RKO (cell line): ENCODE data around the gene SNTB2.
A peak's percentile ranks its signal among the peaks of the same experiment; 100 is the strongest.
"Not testable (repeated sequence)": the region's sequence is repeated elsewhere in the genome, so short reads cannot be mapped to it uniquely, and the experiment has no call there.

Source experiments
- DNase-seq: peaks from one replicate; pipeline ENCODE4 v3.0.0-alpha.2; 2016; ENCODE audit warnings: low spot score

The SNTB2 gene

DNA sequence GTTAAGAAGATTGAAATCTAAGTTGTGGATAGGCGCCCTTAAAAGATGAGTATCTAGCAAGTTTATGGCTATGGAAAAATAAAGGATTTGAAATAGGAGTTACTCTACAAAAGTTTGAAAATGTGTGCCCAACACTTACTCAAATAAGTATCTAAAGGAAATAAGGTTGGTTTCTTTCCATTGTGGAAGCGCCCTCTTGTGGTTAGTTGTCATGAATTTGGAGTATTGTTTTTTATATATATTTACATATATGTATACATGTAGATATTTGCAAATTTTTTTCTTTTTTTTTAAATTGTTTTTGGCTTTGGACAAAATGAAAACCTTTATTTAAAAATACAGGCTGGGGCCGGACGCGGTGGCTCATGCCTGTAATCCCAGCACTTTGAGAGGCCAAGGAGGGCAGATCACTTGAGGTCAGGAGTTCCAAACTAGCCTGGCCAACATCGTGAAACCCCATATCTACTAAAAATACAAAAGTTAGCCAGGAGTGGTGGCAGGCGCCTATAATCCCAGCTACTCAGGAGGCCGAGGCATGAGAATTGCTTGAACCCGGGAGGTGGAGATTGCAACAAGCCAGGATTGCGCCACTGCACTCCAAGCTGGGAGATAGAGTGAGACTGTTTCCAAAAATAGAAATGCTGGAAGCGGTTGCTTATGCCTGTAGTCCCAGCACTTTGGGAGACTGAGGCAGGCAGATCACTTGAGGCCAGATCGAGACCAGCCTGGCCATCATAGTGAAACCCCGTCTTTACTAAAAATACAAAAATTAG lies 100.2 kb downstream of the SNTB2 start:
- peak; percentile 61 for DNase-seq

GRCh38 chr16:69291657-69292056 lies 104.7 kb downstream of the SNTB2 start:
- DNase-seq, result not testable (repeated sequence)

- no peak for DNase-seq
These were observed 106.4 kb downstream of the SNTB2 start for GRCh38 chr16:69293401-69293800.

DNA sequence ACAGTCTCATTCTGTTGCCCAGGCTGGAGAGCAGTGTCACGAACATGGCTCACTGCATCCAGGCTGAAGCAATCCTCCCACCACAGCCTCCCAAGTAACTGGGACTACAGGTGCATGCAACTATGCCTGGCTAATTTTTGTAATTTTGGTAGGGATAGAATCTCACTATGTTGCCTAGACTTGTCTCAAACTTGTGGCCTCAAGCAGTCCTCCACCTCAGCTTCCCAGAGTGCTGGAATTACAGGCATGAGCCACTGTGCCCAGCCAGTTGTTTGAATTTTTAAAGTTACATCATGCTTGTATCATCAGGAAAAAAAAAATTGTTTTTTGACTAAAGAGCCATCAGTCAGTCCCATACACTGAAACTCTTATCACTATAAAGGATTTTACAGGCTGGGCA lies 107.1 kb downstream of the SNTB2 start:
- DNase-seq, result no peak

DNA sequence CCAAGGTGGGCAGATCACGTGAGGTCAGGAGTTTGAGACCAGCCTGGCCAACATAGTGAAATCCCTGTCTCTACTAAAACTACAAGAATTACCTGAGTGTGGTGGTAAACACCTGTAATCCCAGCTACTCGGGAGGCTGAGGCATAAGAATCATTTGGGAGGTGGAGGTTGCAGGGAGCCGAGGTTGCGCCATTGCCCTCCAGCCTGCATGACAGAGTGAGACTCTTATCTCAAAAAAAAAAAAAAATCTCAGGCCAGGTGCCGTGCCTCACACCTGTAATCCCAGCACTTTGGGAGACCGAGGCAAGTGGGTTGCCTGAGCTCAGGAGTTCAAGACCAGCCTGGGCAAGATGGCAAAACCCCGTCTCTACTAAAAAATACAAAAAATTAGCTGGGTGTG lies 109.8 kb downstream of the SNTB2 start:
- DNase-seq, result not testable (repeated sequence)

DNA sequence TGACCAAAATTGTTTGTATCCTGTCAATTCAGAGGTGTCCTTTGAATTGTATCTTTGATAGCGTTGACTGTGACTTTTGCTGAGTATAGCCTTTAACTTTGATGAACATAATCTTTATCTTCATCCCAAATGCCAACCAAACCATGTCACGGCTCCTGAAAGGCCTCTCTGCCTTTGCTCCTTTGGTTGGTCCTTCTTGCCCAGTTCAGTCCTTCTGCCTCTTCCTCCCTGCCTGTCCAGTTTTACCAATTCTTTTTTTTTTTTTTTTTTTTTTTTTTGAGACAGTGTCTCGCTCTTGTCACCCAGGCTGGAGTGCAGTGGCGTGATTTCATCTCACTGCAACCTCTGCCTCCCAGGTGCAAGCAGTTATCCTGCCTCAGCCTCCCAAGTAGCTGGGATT lies 111.3 kb downstream of the SNTB2 start:
- no peak for DNase-seq

DNA sequence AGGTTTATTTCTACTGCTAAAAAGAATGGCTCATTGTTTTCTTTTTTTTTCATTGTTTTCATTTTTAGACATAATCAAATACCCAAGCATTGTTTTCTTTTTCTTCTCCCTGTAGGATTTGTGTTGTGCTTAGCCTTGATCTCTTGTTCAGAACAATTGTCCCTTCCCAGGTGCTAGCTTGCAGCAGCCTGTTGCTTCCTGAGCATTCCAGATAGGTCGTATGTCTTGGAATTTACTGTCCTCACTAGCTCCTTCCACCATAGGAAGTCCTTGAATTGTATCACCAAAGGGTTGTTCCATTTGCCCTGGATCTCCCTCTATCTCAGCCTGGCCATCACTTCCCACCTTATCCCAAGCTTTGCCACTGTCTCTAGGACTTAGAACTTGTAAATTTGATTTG lies 114.2 kb downstream of the SNTB2 start:
- DNase-seq, result no peak

DNA sequence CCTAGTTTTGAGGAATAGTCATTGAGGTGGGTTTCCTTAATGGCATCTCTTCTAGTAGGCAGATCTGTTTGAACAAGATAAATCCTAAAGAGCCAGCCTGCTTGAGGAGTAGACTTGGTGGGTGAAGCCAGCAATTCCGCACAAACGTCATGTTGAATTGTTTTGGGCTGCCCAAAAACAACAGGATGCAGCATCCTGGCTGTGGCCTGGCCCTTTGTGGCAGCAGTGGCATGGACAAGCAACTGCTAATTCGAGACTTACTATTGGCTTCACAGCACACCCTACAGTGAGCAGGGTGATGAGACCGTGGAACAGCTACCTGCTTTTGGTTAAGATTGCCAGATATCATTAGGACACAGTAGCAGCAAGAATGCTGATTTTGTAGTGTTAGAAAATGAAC lies 114.9 kb downstream of the SNTB2 start:
- DNase-seq, result no peak

- DNase-seq, result no peak
These were observed 115.3 kb downstream of the SNTB2 start for GRCh38 chr16:69302301-69302700.

GRCh38 chr16:69306031-69306430 lies 119.1 kb downstream of the SNTB2 start:
- DNase-seq, result no peak

DNA sequence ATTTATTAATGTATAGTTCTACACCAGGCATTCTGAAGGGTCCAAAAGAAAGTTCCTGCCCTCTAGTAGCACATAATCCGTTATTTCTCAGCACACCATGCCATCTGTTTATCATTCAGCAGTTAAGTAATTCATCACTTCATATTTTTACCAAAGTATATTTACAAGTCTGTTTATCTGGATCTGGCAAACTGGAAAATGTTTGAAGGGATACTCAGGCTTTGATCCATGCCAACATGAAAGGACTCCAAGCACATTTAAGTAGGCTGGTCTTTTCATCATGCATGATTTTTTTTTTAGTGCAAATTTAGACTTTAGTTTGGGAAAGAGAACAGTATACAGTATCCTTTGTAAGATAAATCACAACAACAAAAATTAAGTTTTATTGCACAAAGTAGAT lies 120.1 kb downstream of the SNTB2 start:
- no peak for DNase-seq

DNA sequence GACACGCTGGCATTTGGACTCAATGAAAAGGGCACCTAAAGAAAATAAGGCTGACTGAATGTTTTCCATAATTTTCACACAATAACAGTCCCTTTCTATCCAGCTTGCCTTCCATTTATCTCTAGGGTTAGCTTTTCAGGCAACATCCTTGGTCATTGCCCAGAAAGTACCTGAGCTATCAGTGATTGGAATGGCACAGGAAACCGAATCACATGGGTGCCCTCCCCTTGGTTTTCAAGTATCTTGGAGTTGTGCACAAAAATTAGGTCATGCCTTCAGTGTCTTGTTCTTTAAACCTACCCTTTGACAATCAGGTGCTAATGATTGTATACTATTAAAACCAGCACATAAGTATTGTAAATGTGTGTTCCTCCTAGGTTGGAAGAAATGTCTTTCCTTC lies 120.9 kb downstream of the SNTB2 start:
- DNase-seq, result no peak

GRCh38 chr16:69309316-69309715 lies 122.4 kb downstream of the SNTB2 start:
- no peak for DNase-seq

DNA sequence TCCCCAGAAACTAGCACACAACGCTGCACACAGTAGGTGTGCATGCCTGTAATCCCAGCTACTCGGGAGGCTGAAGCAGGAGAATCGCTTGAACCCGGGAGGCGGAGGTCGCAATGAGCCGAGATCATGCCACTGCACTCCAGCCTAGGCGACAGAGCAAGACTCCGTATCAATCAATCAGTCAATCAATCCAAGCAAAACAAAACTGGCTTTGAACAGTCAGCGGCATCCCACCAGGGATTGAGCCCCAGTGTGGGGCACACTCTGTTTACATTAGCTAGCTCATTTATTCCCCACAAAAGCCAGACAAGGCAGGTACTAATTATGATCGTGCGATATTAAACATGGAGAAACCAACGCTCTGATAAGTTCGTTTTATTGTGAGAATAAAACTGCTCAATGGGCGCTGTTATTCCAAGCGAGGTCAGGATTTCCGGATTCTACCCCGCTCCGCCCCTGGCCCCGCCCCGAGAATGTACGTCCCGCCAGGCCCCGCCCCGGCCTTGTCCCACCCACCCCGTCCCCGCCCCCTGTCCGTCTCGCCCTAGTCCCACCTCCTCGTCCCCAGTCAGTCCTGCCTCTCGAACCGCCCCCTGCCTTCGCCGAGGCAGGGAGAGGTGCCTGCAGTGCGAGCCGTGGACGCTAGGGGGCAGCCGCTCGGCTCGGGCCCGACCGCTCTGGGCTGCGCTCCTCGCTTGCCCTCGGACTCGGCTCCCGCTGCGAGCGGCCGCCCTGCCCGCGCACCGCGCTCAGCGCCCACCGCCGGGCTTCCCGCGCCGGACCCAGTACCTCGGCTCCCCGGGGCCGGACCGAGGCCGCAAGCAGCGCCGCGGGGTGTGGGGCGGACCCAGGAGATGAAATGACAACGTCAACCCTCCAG lies 123.9 kb downstream of the SNTB2 start, which contains the start of gene VPS4A:
Gene VPS4A, plus strand, starts transcription at position 698 of the 880 bp plus-strand sequence. Its CDS starts 162 bp downstream, at position 860.
- DNase-seq, result peak; percentile 93

- peak; percentile 51 for DNase-seq
These were observed 124.8 kb downstream of the SNTB2 start for GRCh38 chr16:69311533-69312387.

DNA sequence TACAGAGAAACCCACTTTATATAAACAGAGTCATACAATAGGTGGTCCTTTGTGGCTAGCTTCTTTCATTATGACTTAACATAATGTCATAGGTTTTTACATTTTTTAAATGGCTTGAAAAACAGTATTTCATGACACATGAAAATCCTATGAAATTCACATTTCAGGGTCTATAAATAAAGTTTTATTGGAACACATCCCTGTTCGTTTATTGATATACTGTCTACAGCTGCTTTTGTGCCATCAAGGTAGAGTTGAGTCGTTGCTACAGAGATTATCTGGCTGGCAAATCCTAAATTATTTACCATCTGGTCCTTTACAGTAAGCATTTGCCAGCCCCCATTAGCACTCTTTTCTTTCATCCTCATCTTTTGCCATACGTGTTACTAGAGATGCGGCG lies 126.5 kb downstream of the SNTB2 start:
- no peak for DNase-seq

DNA sequence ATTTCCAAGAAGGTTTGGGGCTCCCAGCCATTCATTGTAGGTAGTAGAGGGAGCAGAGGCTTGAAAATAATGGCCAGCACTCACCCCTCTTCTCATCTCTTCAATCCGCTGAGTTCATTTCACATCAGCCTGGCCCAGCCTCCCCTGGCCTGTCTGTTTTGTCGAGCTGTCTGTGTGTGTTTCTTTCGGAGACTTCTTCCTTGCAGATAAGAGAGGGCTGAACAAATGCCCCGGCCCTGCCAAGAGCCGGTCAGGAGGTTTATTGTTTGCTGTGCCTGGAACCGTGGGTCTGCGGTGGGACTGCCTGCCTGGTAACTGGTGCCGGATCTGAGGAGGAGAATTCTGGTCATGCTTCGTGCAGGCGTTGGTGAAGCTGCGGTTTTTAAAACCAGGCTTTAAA lies 127.6 kb downstream of the SNTB2 start:
- no peak for DNase-seq

GRCh38 chr16:69315486-69316311 lies 128.7 kb downstream of the SNTB2 start:
- DNase-seq, result no peak

DNA sequence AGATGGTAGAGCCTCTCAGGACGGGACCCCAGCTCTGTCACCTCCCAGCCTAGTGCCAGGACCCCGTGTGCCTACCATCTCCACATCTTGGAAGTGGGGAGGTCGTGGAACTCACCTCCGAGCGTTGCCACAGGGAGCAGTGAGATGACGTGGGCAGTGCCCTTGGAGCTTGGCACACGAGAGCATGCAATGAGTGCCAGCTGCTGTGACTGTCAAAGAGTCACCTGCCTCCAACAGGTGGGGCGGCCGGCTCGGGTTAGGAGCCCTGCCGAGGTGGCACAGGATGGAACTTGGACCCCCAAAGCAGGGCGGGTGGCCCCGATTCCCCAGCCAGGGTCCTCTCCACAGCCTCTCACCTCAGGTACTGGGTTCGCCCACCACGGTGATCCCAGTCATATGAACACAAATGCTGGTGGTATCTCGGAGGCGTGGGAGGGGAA lies 129.7 kb downstream of the SNTB2 start:
- DNase-seq, result no peak

GRCh38 chr16:69318177-69318910 lies 131.4 kb downstream of the SNTB2 start:
- DNase-seq, result no peak

GRCh38 chr16:69318911-69319289 lies 131.9 kb downstream of the SNTB2 start:
- no peak for DNase-seq
